Upper lobe of left lung (tissue), 4 donors: Measurements from ENCODE around the gene PHKB.

Source experiments
- CTCF ChIP-seq, 6 experiments: fragments of 450-650 bp in 4 of 6; fragments of 200-600 bp in 2 of 6; sonication (generic) in 2 of 6; IDR thresholded peaks; one replicate each; pipeline ENCODE4 v1.5.1; 2016 to 2019; ENCODE audit warnings: antibody characterized with exemption in 6 of 6
- POLR2A ChIP-seq, 4 donors: fragments of 450-650 bp; IDR thresholded peaks; one replicate each; pipeline ENCODE4 v1.5.1; 2016 to 2017; ENCODE audit warnings: antibody characterized with exemption in 4 of 4, mild to moderate bottlenecking in 2 of 4

- TF ChIP-seq POLR2A (IDR thresholded peaks at IDR 0.05) (no peak), CTCF (IDR thresholded peaks at IDR 0.05) (no peak)
These were observed 173.0 kb downstream of the PHKB start for GRCh38 chr16:47634126-47634525.
